ENCODE measurements around the gene LMBR1L. TPM values are rescaled to one million over a fixed set of nuclear protein-coding genes. Genes with fewer than 3 reads are reported as not detected.

The LMBR1L gene
- total and polyA plus RNA-seq, 2 of the 13 experiments (the other 11 are each of a cell fraction or from before 2014, with no cell fraction given), result 12.2 to 65.9 TPM

- TF ChIP-seq ZNF883 (CRISPR knock-in tag; IDR thresholded peaks at IDR 0.05; ENCODE audit: not compliant biosample characterization), result no peak
- TF ChIP-seq EP300 (IDR thresholded peaks at IDR 0.05; ENCODE audit: low read depth in 2 of 2, low read length in 2 of 2), result no peak
- TF ChIP-seq EP300 (CRISPR knock-in tag; IDR thresholded peaks at IDR 0.05; ENCODE audit: borderline replicate concordance), result no peak
- peak; percentile 29; the same call in 1 of the 2 replicates for TF ChIP-seq ZFY (CRISPR knock-in tag; IDR thresholded peaks at IDR 0.05)
- TF ChIP-seq SMARCE1 (IDR thresholded peaks at IDR 0.05; ENCODE audit: borderline replicate concordance), result no peak
- TF ChIP-seq, protein P1, sequence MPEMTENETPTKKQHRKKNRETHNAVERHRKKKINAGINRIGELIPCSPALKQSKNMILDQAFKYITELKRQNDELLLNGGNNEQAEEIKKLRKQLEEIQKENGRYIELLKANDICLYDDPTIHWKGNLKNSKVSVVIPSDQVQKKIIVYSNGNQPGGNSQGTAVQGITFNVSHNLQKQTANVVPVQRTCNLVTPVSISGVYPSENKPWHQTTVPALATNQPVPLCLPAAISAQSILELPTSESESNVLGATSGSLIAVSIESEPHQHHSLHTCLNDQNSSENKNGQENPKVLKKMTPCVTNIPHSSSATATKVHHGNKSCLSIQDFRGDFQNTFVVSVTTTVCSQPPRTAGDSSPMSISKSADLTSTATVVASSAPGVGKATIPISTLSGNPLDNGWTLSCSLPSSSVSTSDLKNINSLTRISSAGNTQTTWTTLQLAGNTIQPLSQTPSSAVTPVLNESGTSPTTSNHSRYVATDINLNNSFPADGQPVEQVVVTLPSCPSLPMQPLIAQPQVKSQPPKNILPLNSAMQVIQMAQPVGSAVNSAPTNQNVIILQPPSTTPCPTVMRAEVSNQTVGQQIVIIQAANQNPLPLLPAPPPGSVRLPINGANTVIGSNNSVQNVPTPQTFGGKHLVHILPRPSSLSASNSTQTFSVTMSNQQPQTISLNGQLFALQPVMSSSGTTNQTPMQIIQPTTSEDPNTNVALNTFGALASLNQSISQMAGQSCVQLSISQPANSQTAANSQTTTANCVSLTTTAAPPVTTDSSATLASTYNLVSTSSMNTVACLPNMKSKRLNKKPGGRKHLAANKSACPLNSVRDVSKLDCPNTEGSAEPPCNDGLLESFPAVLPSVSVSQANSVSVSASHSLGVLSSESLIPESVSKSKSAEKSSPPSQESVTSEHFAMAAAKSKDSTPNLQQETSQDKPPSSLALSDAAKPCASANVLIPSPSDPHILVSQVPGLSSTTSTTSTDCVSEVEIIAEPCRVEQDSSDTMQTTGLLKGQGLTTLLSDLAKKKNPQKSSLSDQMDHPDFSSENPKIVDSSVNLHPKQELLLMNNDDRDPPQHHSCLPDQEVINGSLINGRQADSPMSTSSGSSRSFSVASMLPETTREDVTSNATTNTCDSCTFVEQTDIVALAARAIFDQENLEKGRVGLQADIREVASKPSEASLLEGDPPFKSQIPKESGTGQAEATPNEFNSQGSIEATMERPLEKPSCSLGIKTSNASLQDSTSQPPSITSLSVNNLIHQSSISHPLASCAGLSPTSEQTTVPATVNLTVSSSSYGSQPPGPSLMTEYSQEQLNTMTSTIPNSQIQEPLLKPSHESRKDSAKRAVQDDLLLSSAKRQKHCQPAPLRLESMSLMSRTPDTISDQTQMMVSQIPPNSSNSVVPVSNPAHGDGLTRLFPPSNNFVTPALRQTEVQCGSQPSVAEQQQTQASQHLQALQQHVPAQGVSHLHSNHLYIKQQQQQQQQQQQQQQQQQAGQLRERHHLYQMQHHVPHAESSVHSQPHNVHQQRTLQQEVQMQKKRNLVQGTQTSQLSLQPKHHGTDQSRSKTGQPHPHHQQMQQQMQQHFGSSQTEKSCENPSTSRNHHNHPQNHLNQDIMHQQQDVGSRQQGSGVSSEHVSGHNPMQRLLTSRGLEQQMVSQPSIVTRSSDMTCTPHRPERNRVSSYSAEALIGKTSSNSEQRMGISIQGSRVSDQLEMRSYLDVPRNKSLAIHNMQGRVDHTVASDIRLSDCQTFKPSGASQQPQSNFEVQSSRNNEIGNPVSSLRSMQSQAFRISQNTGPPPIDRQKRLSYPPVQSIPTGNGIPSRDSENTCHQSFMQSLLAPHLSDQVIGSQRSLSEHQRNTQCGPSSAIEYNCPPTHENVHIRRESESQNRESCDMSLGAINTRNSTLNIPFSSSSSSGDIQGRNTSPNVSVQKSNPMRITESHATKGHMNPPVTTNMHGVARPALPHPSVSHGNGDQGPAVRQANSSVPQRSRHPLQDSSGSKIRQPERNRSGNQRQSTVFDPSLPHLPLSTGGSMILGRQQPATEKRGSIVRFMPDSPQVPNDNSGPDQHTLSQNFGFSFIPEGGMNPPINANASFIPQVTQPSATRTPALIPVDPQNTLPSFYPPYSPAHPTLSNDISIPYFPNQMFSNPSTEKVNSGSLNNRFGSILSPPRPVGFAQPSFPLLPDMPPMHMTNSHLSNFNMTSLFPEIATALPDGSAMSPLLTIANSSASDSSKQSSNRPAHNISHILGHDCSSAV (CRISPR knock-in tag; IDR thresholded peaks at IDR 0.05; ENCODE audit: borderline replicate concordance), result no peak
- TF ChIP-seq ARNT (IDR thresholded peaks at IDR 0.05), result no peak
- TF ChIP-seq HMG20B (CRISPR knock-in tag; conservative IDR thresholded peaks at IDR 0.05), result no peak
- TF ChIP-seq KLF6 (CRISPR knock-in tag; IDR thresholded peaks at IDR 0.05), result 0 out of 2 replicates have a peak, but pooled peaks have one; percentile 43
- TF ChIP-seq KAT2B (IDR thresholded peaks at IDR 0.05; ENCODE audit: borderline replicate concordance, low read depth, low read length), result no peak
- TF ChIP-seq HDAC6 (IDR thresholded peaks at IDR 0.05; ENCODE audit: low read depth, low read length), result no peak
- no peak for TF ChIP-seq NR1H2 (CRISPR knock-in tag; IDR thresholded peaks at IDR 0.05; ENCODE audit: borderline replicate concordance, low read depth)
- TF ChIP-seq REXO4 (CRISPR knock-in tag; IDR thresholded peaks at IDR 0.05; ENCODE audit: borderline replicate concordance), result no peak
- no peak for TF ChIP-seq ZNF672 (CRISPR knock-in tag; IDR thresholded peaks at IDR 0.05)
- no peak for TF ChIP-seq ZNF414 (CRISPR knock-in tag; IDR thresholded peaks at IDR 0.05)
- TF ChIP-seq MTF2 (CRISPR knock-in tag; IDR thresholded peaks at IDR 0.05; ENCODE audit: borderline replicate concordance), result no peak; the same call in 1 of the 2 replicates
- no peak for TF ChIP-seq ZNF670 (CRISPR knock-in tag; IDR thresholded peaks at IDR 0.05; ENCODE audit: borderline replicate concordance)
- no peak for TF ChIP-seq ZNF503 (CRISPR knock-in tag; IDR thresholded peaks at IDR 0.05)
- no peak; the same call in 1 of the 2 replicates for TF ChIP-seq GATAD1 (CRISPR knock-in tag; IDR thresholded peaks at IDR 0.05)
- peak; percentile 41; the same call in 1 of the 2 replicates for TF ChIP-seq ZNF331 (CRISPR knock-in tag; IDR thresholded peaks at IDR 0.05)
Measured at GRCh38 chr12:49088150-49088931, 22.3 kb downstream of the LMBR1L start (continued).
